ENCODE measurements around the gene HINT1. TPM values are rescaled to one million over a fixed set of nuclear protein-coding genes. Genes with fewer than 3 reads are reported as not detected.

HINT1 gene
- total and polyA plus RNA-seq, 9 of the 15 experiments (the other 6 are each of a cell fraction or from before 2014, with no cell fraction given) = 296 to 1,027 (median 500) TPM

- TF ChIP-seq ZNF76 (CRISPR knock-in tag; IDR thresholded peaks at IDR 0.05; ENCODE audit: borderline replicate concordance) (no peak), BCOR (IDR thresholded peaks at IDR 0.05) (peak; percentile 41; the same call in 1 of the 2 replicates), ZFX (CRISPR knock-in tag; IDR thresholded peaks at IDR 0.05) (peak; percentile 95), HMG20A (CRISPR knock-in tag; conservative IDR thresholded peaks at IDR 0.05) (no peak), RBM39 (optimal IDR thresholded peaks at IDR 0.05; ENCODE audit: low read depth, low read length) (no peak), POLR2H (tag; IDR thresholded peaks at IDR 0.05; ENCODE audit: low read depth) (no peak), FOXM1 (IDR thresholded peaks at IDR 0.05; ENCODE audit: low read depth) (no peak), FOXM1 (CRISPR knock-in tag; IDR thresholded peaks at IDR 0.05; ENCODE audit: low read depth) (peak; percentile 89; the same call in 1 of the 2 replicates), MAZ (CRISPR knock-in tag; conservative IDR thresholded peaks at IDR 0.05 in 1 of 2, IDR thresholded peaks at IDR 0.05 in 1 of 2) (peak; percentile 48 to 65; a peak in 2 of 4 replicates), ZNF583 (CRISPR knock-in tag; IDR thresholded peaks at IDR 0.05) (0 out of 2 replicates have a peak, but pooled peaks have one; percentile 35), NFRKB (IDR thresholded peaks at IDR 0.05; ENCODE audit: low read depth) (peak; percentile 59; the same call in 1 of the 2 replicates), TEAD1 (CRISPR knock-in tag; IDR thresholded peaks at IDR 0.05) (peak; percentile 75 to 84), E2F6 (IDR thresholded peaks at IDR 0.05; ENCODE audit: borderline replicate concordance in 1 of 2, extremely low read depth in 1 of 2, insufficient read depth in 1 of 2, insufficient read length in 1 of 2, low read depth in 1 of 2, low read length in 1 of 2, poor library complexity in 1 of 2, severe bottlenecking in 1 of 2) (peak; percentile 98 to 99), SIN3A (IDR thresholded peaks at IDR 0.05; ENCODE audit: borderline replicate concordance in 2 of 2, control insufficient read depth in 1 of 2, low read depth in 2 of 2, low read length in 2 of 2) (peak; percentile 11 to 70; a peak in 2 of 4 replicates), TRIM25 (IDR thresholded peaks at IDR 0.05; ENCODE audit: borderline replicate concordance) (0 out of 2 replicates have a peak, but pooled peaks have one; percentile 23), SETDB1 (IDR thresholded peaks at IDR 0.05; ENCODE audit: low read length) (no peak), POLR2G (IDR thresholded peaks at IDR 0.05; ENCODE audit: low read depth, low read length) (peak; percentile 90)
- TF ChIP-seq, protein P1, sequence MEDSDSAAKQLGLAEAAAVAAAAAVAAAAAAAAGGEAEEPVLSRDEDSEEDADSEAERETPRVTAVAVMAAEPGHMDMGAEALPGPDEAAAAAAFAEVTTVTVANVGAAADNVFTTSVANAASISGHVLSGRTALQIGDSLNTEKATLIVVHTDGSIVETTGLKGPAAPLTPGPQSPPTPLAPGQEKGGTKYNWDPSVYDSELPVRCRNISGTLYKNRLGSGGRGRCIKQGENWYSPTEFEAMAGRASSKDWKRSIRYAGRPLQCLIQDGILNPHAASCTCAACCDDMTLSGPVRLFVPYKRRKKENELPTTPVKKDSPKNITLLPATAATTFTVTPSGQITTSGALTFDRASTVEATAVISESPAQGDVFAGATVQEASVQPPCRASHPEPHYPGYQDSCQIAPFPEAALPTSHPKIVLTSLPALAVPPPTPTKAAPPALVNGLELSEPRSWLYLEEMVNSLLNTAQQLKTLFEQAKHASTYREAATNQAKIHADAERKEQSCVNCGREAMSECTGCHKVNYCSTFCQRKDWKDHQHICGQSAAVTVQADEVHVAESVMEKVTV (CRISPR knock-in tag; IDR thresholded peaks at IDR 0.05) = 0 out of 2 replicates have a peak, but pooled peaks have one; percentile 19
- TF ChIP-seq, protein P2, sequence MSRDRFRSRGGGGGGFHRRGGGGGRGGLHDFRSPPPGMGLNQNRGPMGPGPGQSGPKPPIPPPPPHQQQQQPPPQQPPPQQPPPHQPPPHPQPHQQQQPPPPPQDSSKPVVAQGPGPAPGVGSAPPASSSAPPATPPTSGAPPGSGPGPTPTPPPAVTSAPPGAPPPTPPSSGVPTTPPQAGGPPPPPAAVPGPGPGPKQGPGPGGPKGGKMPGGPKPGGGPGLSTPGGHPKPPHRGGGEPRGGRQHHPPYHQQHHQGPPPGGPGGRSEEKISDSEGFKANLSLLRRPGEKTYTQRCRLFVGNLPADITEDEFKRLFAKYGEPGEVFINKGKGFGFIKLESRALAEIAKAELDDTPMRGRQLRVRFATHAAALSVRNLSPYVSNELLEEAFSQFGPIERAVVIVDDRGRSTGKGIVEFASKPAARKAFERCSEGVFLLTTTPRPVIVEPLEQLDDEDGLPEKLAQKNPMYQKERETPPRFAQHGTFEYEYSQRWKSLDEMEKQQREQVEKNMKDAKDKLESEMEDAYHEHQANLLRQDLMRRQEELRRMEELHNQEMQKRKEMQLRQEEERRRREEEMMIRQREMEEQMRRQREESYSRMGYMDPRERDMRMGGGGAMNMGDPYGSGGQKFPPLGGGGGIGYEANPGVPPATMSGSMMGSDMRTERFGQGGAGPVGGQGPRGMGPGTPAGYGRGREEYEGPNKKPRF (IDR thresholded peaks at IDR 0.05; ENCODE audit: low read depth, low read length) = no peak
Measured at GRCh38 chr5:131164191-131165118, 601 bp downstream of the HINT1 start (continued).

Measured in K562 (cell line).